HG03432 (cell line): ENCODE data around the gene CCR5.

Experiments
- ATAC-seq: cut with Tn5 transposase; IDR thresholded peaks from one replicate; pipeline ENCODE4 v1.9.1; 2021; ENCODE audit warnings: mild to moderate bottlenecking, moderate library complexity; ENCODE audit not compliant: unreplicated experiment

The CCR5 gene

GRCh38 chr3:46406443-46406787 lies 35.7 kb downstream of the CCR5 start:
- no peak for ATAC-seq

DNA sequence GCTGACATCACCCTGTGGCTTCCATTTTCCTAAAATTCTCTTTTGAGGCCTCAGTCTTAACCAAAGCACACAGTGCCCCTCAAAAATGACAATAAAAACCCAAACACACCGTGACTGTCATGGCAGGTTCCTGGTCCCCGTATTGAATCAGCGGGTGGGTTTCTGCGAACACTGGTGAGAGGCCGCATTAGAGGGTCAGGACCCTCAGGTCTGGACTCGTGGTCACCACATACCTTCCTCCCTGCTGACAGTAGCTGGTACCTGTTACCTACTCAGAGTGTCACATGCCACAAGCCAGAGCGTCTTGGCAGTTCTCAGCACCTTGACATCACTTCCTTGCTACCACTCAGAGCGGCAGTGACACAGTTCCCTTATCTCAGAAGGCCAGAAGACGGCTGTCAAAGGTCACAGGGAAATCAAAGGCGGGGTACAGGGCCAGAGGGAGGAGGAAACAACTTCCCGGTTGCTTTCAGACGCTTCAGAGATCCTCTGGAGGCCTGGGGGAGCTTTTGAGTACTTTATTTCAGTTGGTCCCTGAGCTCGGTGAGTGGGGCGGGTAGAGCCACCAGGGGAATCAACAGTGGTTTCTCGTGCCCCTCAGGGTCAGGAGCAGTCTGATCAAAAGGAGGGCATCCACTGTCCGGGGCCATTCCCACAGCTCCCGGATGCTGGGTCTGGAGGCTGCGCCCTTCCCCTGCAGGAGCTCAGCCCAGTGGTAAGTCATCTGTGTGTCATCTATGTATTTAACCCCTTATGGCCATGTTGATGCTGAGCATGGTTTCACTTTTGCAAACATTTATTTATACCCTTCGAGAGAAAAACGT lies 36.3 kb downstream of the CCR5 start, which contains the start of the genes CCR5AS and CCRL2:
Gene CCR5AS, minus strand, starts transcription at position 279 of the 824 bp plus-strand sequence.
Gene CCRL2, plus strand, starts transcription at position 472 of the 824 bp plus-strand sequence. CDS start 821 bp downstream, outside the sequence.
- ATAC-seq = peak; percentile 55

- no peak for ATAC-seq
Observed at GRCh38 chr3:46407970-46408369, 37.2 kb downstream of the CCR5 start.

GRCh38 chr3:46408853-46409252 lies 38.1 kb downstream of the CCR5 start:
- no peak for ATAC-seq

DNA sequence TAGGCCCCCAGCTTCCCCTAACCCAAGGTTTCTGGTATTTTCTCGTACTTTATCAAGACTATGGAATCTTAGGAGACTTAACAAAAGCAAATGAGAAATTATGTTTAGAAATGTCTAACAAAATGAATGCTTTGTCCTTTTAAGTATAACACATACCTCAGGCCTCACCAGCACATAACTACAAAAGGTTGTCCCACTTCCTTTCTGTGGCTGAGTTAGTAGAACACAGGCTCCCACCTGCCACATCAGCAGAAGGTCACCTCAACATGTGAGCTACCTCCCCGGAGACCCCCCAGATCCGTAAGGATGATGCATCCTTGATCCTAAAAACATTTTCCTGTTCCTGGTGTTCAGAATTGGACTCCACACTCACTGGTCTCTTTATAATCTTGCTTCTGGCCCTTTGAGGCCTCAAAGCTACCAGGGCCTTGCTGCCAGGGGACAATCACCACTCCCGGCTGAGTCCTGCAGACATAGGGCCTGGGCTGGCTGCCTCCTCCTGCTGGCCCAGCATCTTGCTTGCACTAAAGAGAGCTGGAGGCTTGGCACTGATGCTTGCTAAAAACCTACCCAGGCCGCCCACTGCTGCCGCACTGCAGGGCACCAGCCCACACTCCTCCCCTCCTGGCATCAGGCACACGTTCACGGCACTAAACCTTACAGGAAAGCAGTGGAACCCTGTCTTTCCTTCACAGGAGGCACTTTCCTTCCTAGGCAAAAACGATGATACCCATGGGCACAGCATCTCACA lies 39.2 kb downstream of the CCR5 start:
- ATAC-seq = no peak

GRCh38 chr3:46410669-46411068 lies 39.9 kb downstream of the CCR5 start:
- ATAC-seq = no peak

GRCh38 chr3:46411271-46411670 lies 40.5 kb downstream of the CCR5 start:
- ATAC-seq = no peak

- no peak for ATAC-seq
Observed at GRCh38 chr3:46412786-46413298, 42.1 kb downstream of the CCR5 start.

DNA sequence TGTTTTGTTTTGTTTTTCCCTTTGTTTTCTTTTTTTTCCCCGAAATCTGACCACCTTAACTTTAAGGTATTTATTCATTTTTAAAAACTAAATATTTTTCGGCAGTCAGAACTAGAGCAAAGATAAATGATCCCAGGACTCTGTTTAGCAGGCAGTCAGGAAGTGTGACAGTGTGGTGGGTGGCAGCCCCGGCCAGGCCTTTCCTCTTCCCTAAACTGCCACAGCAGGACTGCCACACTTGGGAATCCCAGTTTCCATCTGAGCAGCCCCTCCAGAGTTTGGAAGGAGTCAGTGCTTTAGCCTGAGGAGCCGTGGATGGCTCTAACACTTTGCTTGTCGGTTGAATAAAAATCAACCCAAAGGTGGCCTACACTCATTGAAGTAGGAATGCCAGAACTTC lies 43.2 kb downstream of the CCR5 start:
- ATAC-seq = no peak

- no peak for ATAC-seq
Observed at GRCh38 chr3:46414739-46415138, 44.0 kb downstream of the CCR5 start.

DNA sequence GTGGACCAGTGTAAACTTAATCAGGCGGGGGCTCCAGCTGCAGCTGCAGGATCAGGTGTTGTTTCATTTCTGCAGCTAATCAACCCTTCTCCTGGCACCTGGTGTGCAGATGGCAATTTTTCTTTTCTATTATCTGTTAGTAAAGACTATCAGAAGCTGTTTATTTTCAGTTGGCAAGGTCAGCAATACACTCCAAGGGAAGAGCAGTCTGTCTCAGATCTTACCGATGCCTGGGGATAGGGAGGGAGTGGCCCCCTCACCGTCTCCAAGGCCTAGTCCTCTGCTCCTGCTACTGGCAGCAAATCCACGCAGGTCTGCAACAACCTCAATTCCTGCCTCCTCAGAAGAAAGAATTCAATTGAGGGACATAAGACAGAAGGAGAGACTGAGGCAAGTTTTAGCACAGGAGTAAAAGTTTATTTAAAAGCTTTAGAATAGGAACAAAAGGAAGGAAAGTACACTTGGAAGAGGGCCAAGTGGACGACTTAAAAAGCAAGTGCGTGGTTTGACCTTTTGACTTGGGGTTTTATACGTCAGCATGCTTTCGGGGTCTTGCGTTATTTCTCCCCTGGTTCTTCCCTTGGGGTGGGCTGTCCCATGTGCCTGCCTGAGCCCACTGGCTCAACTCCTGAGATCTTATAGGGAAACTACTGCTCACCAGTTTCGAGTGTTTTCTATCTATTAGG lies 45.5 kb downstream of the CCR5 start:
- ATAC-seq = no peak

DNA sequence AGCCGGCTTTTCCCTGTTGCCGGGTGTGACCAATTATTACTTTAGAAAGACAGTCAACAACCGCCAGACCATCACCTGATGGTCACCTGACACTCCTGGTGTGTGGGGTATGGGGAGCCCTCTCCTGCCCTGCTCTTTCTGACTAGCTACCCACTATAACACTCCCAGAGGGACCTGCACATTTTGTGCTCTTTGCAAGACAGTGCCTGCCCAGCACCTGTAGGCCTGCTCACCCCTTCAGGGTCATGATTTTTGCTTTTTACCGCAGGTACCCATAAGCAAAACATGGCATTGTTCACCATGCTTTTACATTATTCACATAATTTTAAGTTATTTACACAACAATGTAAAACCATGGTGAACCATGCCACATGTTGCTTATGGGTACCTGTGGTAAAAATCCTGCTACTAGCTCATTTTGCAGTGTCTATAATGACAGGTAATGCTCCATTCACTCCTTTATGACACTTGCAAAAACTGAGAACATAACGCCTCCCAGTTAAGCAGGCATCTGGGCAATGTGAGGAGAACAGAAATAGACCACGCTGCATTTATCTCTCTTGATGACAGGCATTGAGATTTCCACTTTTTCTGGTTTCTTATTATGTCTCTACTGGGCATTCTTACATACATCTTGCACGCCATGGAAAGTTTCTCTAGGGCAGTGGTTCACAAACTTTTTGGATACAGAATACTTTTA lies 46.2 kb downstream of the CCR5 start:
- no peak for ATAC-seq

- ATAC-seq = no peak
Observed at GRCh38 chr3:46417841-46418611, 47.3 kb downstream of the CCR5 start.

GRCh38 chr3:46419816-46420215 lies 49.1 kb downstream of the CCR5 start:
- no peak for ATAC-seq

DNA sequence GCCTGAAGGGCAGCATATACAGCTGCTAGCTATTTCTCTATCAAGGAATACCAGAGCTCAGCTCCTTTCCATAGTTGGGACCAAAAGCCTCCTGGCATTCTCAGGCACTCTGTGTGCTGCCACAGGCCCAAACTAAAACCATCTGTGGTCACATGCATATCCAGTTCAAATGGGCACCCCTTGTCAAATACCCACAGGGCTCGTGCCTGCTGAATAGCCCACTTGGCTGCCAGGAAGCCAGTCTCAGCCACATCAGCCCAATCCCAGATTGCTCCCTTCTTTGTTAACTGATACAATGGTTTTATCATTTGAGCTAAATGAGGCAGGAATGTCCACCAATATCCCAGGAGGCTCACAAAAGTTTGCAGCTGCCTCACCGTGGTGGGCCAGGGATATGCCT lies 50.2 kb downstream of the CCR5 start:
- ATAC-seq = no peak

GRCh38 chr3:46422617-46423016 lies 51.9 kb downstream of the CCR5 start:
- no peak for ATAC-seq

GRCh38 chr3:46423588-46423987 lies 52.8 kb downstream of the CCR5 start:
- no peak for ATAC-seq
